ENCODE results near the gene EGFR.

The EGFR gene

GRCh38 chr7:55212838-55213237 is 194.0 kb downstream of the EGFR start:
- DNase-seq (ENCODE audit: low spot score): no peak

- DNase-seq (ENCODE audit: low spot score): no peak
Observed at GRCh38 chr7:55214707-55215106, 195.9 kb downstream of the EGFR start.

GRCh38 chr7:55223023-55223422 is 204.2 kb downstream of the EGFR start:
- DNase-seq (ENCODE audit: low spot score): no peak

GRCh38 chr7:55224111-55224510 is 205.3 kb downstream of the EGFR start:
- DNase-seq (ENCODE audit: low spot score): no peak

- no peak for DNase-seq (ENCODE audit: low spot score)
Observed at GRCh38 chr7:55224810-55225209, 206.0 kb downstream of the EGFR start.

- DNase-seq (ENCODE audit: low spot score): no peak
Observed at GRCh38 chr7:55230014-55230413, 211.2 kb downstream of the EGFR start.

GRCh38 chr7:55231736-55232280 is 213.0 kb downstream of the EGFR start:
- no peak for DNase-seq (ENCODE audit: low spot score)

GRCh38 chr7:55233001-55233400 is 214.2 kb downstream of the EGFR start:
- DNase-seq (ENCODE audit: low spot score): no peak

GRCh38 chr7:55234408-55234807 is 215.6 kb downstream of the EGFR start:
- DNase-seq (ENCODE audit: low spot score): no peak

GRCh38 chr7:55235115-55235514 is 216.3 kb downstream of the EGFR start:
- DNase-seq (ENCODE audit: low spot score): no peak

- no peak for DNase-seq (ENCODE audit: low spot score)
Observed at GRCh38 chr7:55235801-55236200, 217.0 kb downstream of the EGFR start.

- DNase-seq (ENCODE audit: low spot score): no peak
Observed at GRCh38 chr7:55236476-55236875, 217.7 kb downstream of the EGFR start.

- DNase-seq (ENCODE audit: low spot score): no peak
Observed at GRCh38 chr7:55237156-55237893, 218.5 kb downstream of the EGFR start.

- DNase-seq (ENCODE audit: low spot score): no peak
Observed at GRCh38 chr7:55239406-55239805, 220.6 kb downstream of the EGFR start.

GRCh38 chr7:55240418-55241142 is 221.8 kb downstream of the EGFR start:
- DNase-seq (ENCODE audit: low spot score): no peak

GRCh38 chr7:55241958-55242357 is 223.1 kb downstream of the EGFR start:
- no peak for DNase-seq (ENCODE audit: low spot score)

- no peak for DNase-seq (ENCODE audit: low spot score)
Observed at GRCh38 chr7:55242613-55243012, 223.8 kb downstream of the EGFR start.

GRCh38 chr7:55244006-55244745 is 225.4 kb downstream of the EGFR start:
- no peak for DNase-seq (ENCODE audit: low spot score)

GRCh38 chr7:55245271-55245723 is 226.5 kb downstream of the EGFR start:
- no peak for DNase-seq (ENCODE audit: low spot score)

- DNase-seq (ENCODE audit: low spot score): no peak
Observed at GRCh38 chr7:55246171-55246570, 227.4 kb downstream of the EGFR start.

GRCh38 chr7:55247428-55247827 is 228.6 kb downstream of the EGFR start:
- no peak for DNase-seq (ENCODE audit: low spot score)

GRCh38 chr7:55248526-55248925 is 229.7 kb downstream of the EGFR start:
- no peak for DNase-seq (ENCODE audit: low spot score)

GRCh38 chr7:55249332-55249731 is 230.5 kb downstream of the EGFR start:
- no peak for DNase-seq (ENCODE audit: low spot score)
